Fibroblast of lung (primary cell): ENCODE measurements around the gene MBNL1. TPM values are rescaled to one million over a fixed set of nuclear protein-coding genes. Genes with fewer than 3 reads are reported as not detected.
A peak's percentile ranks its signal among the peaks of the same experiment; 100 is the strongest.

ENCODE experiments used
- DNase-seq, 2 donors: peaks; one replicate each; pipeline versions ENCODE4 v3.0.0 to v3.0.0-alpha.2; 2010; ENCODE audit warnings: low read depth in 2 of 2
- H2AFZ ChIP-seq: 2 replicates; pipeline ENCODE4 v1.5.1; 2012; ENCODE audit warnings: low read length, control low read depth, inconsistent platforms
- H3K27ac ChIP-seq: 2 replicates; pipeline ENCODE4 v1.5.1; 2011; ENCODE audit warnings: low read length, control low read depth; ENCODE audit not compliant: insufficient read depth
- H3K27me3 ChIP-seq: 2 replicates; pipeline ENCODE4 v1.5.1; 2011; ENCODE audit warnings: mild to moderate bottlenecking, low read length; ENCODE audit not compliant: control insufficient read depth, insufficient read depth
- H3K36me3 ChIP-seq: 2 replicates; pipeline ENCODE4 v1.5.1; 2011; ENCODE audit warnings: low read length; ENCODE audit not compliant: control insufficient read depth, insufficient read depth
- H3K4me1 ChIP-seq: 2 replicates; pipeline ENCODE4 v1.5.1; 2011; ENCODE audit warnings: low read length; ENCODE audit not compliant: control insufficient read depth, insufficient read depth; ENCODE audit errors: extremely low read depth
- H3K4me2 ChIP-seq: 2 replicates; pipeline ENCODE4 v1.5.1; 2011; ENCODE audit warnings: low read length, control low read depth; ENCODE audit not compliant: insufficient read depth; ENCODE audit errors: extremely low read depth
- H3K4me3 ChIP-seq, 4 experiments: fragments of 200-600 bp in 1 of 4; sonication (generic) in 1 of 4; replicated peaks in 1 of 4; 2 replicates each; pipeline ENCODE4 v1.5.1; 2011 to 2016; ENCODE audit warnings: low read length in 4 of 4, low read depth in 3 of 4, mild to moderate bottlenecking in 3 of 4, control low read depth in 2 of 4, inconsistent platforms in 1 of 4, mixed read lengths in 1 of 4; ENCODE audit not compliant: insufficient read depth in 1 of 4; ENCODE audit errors: control extremely low read depth in 1 of 4
- H3K79me2 ChIP-seq: 2 replicates; pipeline ENCODE4 v1.5.1; 2012; ENCODE audit warnings: mild to moderate bottlenecking, low read length, inconsistent platforms; ENCODE audit not compliant: control insufficient read depth, insufficient read depth
- H3K9ac ChIP-seq: 2 replicates; pipeline ENCODE4 v1.5.1; 2011; ENCODE audit warnings: mild to moderate bottlenecking, low read length, control low read depth; ENCODE audit not compliant: insufficient read depth
- H3K9me3 ChIP-seq: 2 replicates; pipeline ENCODE4 v1.5.1; 2012; ENCODE audit warnings: low read depth, low read length; ENCODE audit not compliant: control insufficient read depth, insufficient read depth
- H4K20me1 ChIP-seq: 2 replicates; pipeline ENCODE4 v1.5.1; 2011; ENCODE audit warnings: low read length; ENCODE audit not compliant: control insufficient read depth, insufficient read depth; ENCODE audit errors: extremely low read depth
- EZH2 ChIP-seq: IDR thresholded peaks from 2 replicates; pipeline ENCODE4 v1.5.1; 2012; ENCODE audit warnings: low read length, control low read depth, mild to moderate bottlenecking; ENCODE audit errors: missing control alignments
- polyA plus RNA-seq, 2 donors: library from polyadenylated mRNA; depleted of rRNA in 1 of 2; stranded (reverse) in 1 of 2; unstranded in 1 of 2; fragments of >200 nt; gene quantifications; 2 replicates each; pipeline ENCODE4 v1.2.1, GENCODE V29; 2011 to 2012; ENCODE audit warnings: missing spikeins in 1 of 2
- total RNA-seq: library from RNA; depleted of rRNA; stranded (reverse); fragments of >200 nt; gene quantifications from 2 replicates; pipeline ENCODE4 v1.2.1, GENCODE V29; 2014
- TF ChIP-seq, protein P1 (sequence below), 2 donors: IDR thresholded peaks in 1 of 2; conservative IDR thresholded peaks in 1 of 2; 1 replicate in 1 of 2; 2 replicates in 1 of 2; pipeline ENCODE4 v1.5.1; 2011 to 2012; ENCODE audit warnings: low read length in 2 of 2, control low read depth in 1 of 2, inconsistent platforms in 1 of 2, low read depth in 1 of 2, mild to moderate bottlenecking in 1 of 2

Gene MBNL1
- total and polyA plus RNA-seq, 2 donors (not counting 1 experiment from before 2014, with no cell fraction given) = 150 to 213 TPM

GRCh38 chr3:152346740-152347139 is 78.0 kb downstream of the MBNL1 start:
- no peaks in the 10 kb centered on the region for H4K20me1 ChIP-seq
- H3K9ac ChIP-seq = no peak overlapping the region
- no peak for TF ChIP-seq EZH2
- TF ChIP-seq, protein P1, sequence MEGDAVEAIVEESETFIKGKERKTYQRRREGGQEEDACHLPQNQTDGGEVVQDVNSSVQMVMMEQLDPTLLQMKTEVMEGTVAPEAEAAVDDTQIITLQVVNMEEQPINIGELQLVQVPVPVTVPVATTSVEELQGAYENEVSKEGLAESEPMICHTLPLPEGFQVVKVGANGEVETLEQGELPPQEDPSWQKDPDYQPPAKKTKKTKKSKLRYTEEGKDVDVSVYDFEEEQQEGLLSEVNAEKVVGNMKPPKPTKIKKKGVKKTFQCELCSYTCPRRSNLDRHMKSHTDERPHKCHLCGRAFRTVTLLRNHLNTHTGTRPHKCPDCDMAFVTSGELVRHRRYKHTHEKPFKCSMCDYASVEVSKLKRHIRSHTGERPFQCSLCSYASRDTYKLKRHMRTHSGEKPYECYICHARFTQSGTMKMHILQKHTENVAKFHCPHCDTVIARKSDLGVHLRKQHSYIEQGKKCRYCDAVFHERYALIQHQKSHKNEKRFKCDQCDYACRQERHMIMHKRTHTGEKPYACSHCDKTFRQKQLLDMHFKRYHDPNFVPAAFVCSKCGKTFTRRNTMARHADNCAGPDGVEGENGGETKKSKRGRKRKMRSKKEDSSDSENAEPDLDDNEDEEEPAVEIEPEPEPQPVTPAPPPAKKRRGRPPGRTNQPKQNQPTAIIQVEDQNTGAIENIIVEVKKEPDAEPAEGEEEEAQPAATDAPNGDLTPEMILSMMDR (conservative IDR thresholded peaks at IDR 0.05 in 1 of 2, IDR thresholded peaks at IDR 0.05 in 1 of 2; ENCODE audit: low read depth in 1 of 2, low read length in 2 of 2) = no peak
- peaks cover 75% of the 10 kb centered on the region for H3K79me2 ChIP-seq
- H3K9me3 ChIP-seq = no peaks in the 10 kb centered on the region
- H3K4me3 ChIP-seq = no peak overlapping the region
- H3K27ac ChIP-seq = no peak overlapping the region
- H3K36me3 ChIP-seq = no peaks in the 10 kb centered on the region
- peaks cover 15% of the 10 kb centered on the region for H3K4me1 ChIP-seq
- no peaks in the 10 kb centered on the region for H3K27me3 ChIP-seq
- DNase-seq = no peak
- H3K4me2 ChIP-seq = no peak overlapping the region
- no peak overlapping the region for H2AFZ ChIP-seq

DNA sequence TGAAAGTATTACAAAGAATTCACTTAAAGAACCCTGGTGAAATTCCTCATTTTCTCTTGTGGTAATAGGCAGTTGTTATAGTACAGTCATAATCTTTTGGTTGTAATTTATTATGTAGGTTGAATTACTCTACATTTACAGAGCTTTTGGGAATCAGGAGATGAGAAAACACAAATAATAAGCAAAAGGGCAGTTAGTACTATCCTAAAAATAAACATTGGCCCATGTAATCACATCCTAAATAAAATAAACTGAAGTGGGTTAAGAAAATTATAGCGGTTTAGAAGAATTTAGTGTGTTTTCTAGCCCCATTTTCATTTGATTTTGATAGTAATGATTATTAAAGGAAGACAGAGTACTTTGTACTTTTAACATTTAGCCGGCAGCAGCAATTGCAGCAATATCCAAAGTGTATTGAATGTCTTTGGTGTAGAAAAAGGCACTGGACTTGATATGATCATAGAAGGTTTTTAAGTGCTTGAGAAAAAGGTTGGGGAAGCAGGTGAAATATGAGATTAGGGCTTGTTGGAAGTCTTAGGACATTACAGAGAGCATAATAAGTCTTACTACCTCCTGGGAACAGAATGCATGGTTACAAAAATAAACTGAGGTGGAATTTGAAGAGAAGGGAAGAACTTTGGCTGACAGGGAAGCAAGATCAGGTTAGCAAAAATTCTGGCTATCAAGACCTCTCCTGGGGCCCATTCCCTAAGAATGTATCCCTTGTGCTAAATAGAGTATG is 79.9 kb downstream of the MBNL1 start:
- Histone ChIP-seq H3K27ac (peak overlapping the region; percentile 22), H3K27me3 (no peaks in the 10 kb centered on the region), H3K4me2 (peak overlapping the region; percentile 37), H3K9ac (no peak overlapping the region), H3K4me1 (peaks cover 15% of the 10 kb centered on the region), H4K20me1 (no peaks in the 10 kb centered on the region), H3K36me3 (no peaks in the 10 kb centered on the region), H3K9me3 (no peaks in the 10 kb centered on the region), H2AFZ (no peak overlapping the region), H3K79me2 (peaks cover 79% of the 10 kb centered on the region), H3K4me3 (no peak overlapping the region)
- no peak for TF ChIP-seq EZH2
- TF ChIP-seq, protein P1 (conservative IDR thresholded peaks at IDR 0.05 in 1 of 2, IDR thresholded peaks at IDR 0.05 in 1 of 2; ENCODE audit: low read depth in 1 of 2, low read length in 2 of 2) = no peak
- peak in 1 of 2 donors; percentile 47 for DNase-seq

GRCh38 chr3:152349392-152349791 is 80.7 kb downstream of the MBNL1 start:
- H3K4me2 ChIP-seq = peak overlapping the region; percentile 37
- no peak overlapping the region for H2AFZ ChIP-seq
- H3K9me3 ChIP-seq = no peaks in the 10 kb centered on the region
- peaks cover 82% of the 10 kb centered on the region for H3K79me2 ChIP-seq
- no peaks in the 10 kb centered on the region for H3K36me3 ChIP-seq
- H3K4me1 ChIP-seq = peaks cover 15% of the 10 kb centered on the region
- peak; percentile 41 to 46 for DNase-seq
- H3K9ac ChIP-seq = no peak overlapping the region
- no peaks in the 10 kb centered on the region for H4K20me1 ChIP-seq
- TF ChIP-seq, protein P1 (conservative IDR thresholded peaks at IDR 0.05 in 1 of 2, IDR thresholded peaks at IDR 0.05 in 1 of 2; ENCODE audit: low read depth in 1 of 2, low read length in 2 of 2) = no peak
- TF ChIP-seq EZH2 = no peak
- H3K27me3 ChIP-seq = no peaks in the 10 kb centered on the region
- no peak overlapping the region for H3K4me3 ChIP-seq
- H3K27ac ChIP-seq = no peak overlapping the region
